Measurements from ENCODE around the gene PPDPF.

Gene PPDPF

GRCh38 chr20:63520934-63521601 is 503 bp downstream of the PPDPF start:
- peak; percentile 52 for ATAC-seq
- TF ChIP-seq RARB (CRISPR knock-in tag; IDR thresholded peaks at IDR 0.05) = no peak
- TF ChIP-seq GLIS3 (CRISPR knock-in tag; IDR thresholded peaks at IDR 0.05) = 0 out of 2 replicates have a peak, but pooled peaks have one; percentile 21
- no peak for TF ChIP-seq SNAI2 (CRISPR knock-in tag; IDR thresholded peaks at IDR 0.05)
- TF ChIP-seq, protein P1, sequence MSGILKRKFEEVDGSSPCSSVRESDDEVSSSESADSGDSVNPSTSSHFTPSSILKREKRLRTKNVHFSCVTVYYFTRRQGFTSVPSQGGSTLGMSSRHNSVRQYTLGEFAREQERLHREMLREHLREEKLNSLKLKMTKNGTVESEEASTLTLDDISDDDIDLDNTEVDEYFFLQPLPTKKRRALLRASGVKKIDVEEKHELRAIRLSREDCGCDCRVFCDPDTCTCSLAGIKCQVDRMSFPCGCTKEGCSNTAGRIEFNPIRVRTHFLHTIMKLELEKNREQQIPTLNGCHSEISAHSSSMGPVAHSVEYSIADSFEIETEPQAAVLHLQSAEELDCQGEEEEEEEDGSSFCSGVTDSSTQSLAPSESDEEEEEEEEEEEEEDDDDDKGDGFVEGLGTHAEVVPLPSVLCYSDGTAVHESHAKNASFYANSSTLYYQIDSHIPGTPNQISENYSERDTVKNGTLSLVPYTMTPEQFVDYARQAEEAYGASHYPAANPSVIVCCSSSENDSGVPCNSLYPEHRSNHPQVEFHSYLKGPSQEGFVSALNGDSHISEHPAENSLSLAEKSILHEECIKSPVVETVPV (CRISPR knock-in tag; IDR thresholded peaks at IDR 0.05) = no peak
- no peak for TF ChIP-seq ZFP3 (CRISPR knock-in tag; IDR thresholded peaks at IDR 0.05)

- no peak for ATAC-seq
- TF ChIP-seq CSDC2 (CRISPR knock-in tag; IDR thresholded peaks at IDR 0.05) (no peak), ZNF8 (CRISPR knock-in tag; IDR thresholded peaks at IDR 0.05) (no peak), TOX (CRISPR knock-in tag; IDR thresholded peaks at IDR 0.05; ENCODE audit: borderline replicate concordance) (no peak), ZFP3 (CRISPR knock-in tag; IDR thresholded peaks at IDR 0.05) (no peak), PATZ1 (CRISPR knock-in tag; IDR thresholded peaks at IDR 0.05; ENCODE audit: borderline replicate concordance) (no peak), ISL1 (CRISPR knock-in tag; IDR thresholded peaks at IDR 0.05) (no peak), OSR1 (CRISPR knock-in tag; IDR thresholded peaks at IDR 0.05) (no peak), BACH2 (CRISPR knock-in tag; IDR thresholded peaks at IDR 0.05; ENCODE audit: borderline replicate concordance) (no peak), RARB (CRISPR knock-in tag; IDR thresholded peaks at IDR 0.05) (no peak), ZC3H10 (CRISPR knock-in tag; IDR thresholded peaks at IDR 0.05) (no peak), PPARA (CRISPR knock-in tag; IDR thresholded peaks at IDR 0.05; ENCODE audit: borderline replicate concordance) (no peak), CREB5 (CRISPR knock-in tag; IDR thresholded peaks at IDR 0.05; ENCODE audit: low read depth) (no peak), SNAI2 (CRISPR knock-in tag; IDR thresholded peaks at IDR 0.05) (no peak), GLIS3 (CRISPR knock-in tag; IDR thresholded peaks at IDR 0.05) (no peak)
- TF ChIP-seq, protein P1 (CRISPR knock-in tag; IDR thresholded peaks at IDR 0.05) = no peak
Observed at GRCh38 chr20:63521602-63522001, 1.0 kb downstream of the PPDPF start.

DNA sequence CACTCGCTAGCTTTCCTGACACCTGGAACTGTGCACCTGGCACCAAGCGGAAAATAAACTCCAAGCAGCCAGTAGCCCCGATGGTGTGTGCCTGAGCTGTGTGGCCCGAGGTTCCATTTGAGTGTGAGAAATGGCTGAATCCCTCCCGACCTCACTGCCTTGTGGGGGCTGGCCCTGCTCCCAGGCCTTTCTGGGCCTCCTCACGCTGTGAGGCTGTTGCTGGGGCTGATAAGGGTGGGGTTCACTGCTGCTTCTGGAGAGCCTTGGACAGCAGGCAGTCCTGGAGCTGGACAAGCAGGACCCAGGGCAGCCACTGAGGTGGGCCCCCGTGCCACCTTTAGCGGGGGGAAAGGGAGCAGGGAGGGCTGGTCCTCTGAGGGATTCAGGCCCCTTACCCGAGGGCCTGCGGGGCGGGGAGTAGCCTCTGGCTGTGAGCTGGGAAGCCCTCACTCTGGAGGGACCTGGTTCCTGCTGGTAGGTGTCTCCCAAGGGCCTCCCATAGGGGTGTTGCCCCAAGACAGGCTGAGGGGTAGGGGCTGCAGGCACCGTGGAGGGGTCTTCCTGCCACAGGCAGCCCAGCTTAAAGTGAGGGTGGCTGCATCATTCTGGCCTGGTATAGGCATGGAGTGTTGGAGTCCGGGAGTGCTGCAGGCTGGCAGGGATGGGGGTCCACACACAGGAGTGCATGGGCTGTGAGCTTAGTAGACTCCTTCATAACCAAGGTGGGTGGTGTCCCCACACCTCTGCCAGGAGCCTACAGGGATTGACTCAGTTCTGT is 1.7 kb downstream of the PPDPF start:
- no peak for ATAC-seq
- TF ChIP-seq SNAI2 (CRISPR knock-in tag; IDR thresholded peaks at IDR 0.05) (no peak), RARB (CRISPR knock-in tag; IDR thresholded peaks at IDR 0.05) (no peak), PPARA (CRISPR knock-in tag; IDR thresholded peaks at IDR 0.05; ENCODE audit: borderline replicate concordance) (no peak), ZFP30 (CRISPR knock-in tag; IDR thresholded peaks at IDR 0.05) (no peak), ZNF8 (CRISPR knock-in tag; IDR thresholded peaks at IDR 0.05) (no peak), GLIS3 (CRISPR knock-in tag; IDR thresholded peaks at IDR 0.05) (no peak), ARNTL (CRISPR knock-in tag; IDR thresholded peaks at IDR 0.05; ENCODE audit: borderline replicate concordance, low read depth) (no peak), ZNF70 (CRISPR knock-in tag; IDR thresholded peaks at IDR 0.05) (no peak)

GRCh38 chr20:63522981-63523611 is 2.5 kb downstream of the PPDPF start:
- TF ChIP-seq CREB5 (CRISPR knock-in tag; IDR thresholded peaks at IDR 0.05; ENCODE audit: low read depth) (no peak), ISL1 (CRISPR knock-in tag; IDR thresholded peaks at IDR 0.05) (no peak), ZFP30 (CRISPR knock-in tag; IDR thresholded peaks at IDR 0.05) (no peak), PATZ1 (CRISPR knock-in tag; IDR thresholded peaks at IDR 0.05; ENCODE audit: borderline replicate concordance) (0 out of 2 replicates have a peak, but pooled peaks have one; percentile 6), CSDC2 (CRISPR knock-in tag; IDR thresholded peaks at IDR 0.05) (no peak), ESRRG (CRISPR knock-in tag; IDR thresholded peaks at IDR 0.05) (no peak)
- TF ChIP-seq, protein P2, sequence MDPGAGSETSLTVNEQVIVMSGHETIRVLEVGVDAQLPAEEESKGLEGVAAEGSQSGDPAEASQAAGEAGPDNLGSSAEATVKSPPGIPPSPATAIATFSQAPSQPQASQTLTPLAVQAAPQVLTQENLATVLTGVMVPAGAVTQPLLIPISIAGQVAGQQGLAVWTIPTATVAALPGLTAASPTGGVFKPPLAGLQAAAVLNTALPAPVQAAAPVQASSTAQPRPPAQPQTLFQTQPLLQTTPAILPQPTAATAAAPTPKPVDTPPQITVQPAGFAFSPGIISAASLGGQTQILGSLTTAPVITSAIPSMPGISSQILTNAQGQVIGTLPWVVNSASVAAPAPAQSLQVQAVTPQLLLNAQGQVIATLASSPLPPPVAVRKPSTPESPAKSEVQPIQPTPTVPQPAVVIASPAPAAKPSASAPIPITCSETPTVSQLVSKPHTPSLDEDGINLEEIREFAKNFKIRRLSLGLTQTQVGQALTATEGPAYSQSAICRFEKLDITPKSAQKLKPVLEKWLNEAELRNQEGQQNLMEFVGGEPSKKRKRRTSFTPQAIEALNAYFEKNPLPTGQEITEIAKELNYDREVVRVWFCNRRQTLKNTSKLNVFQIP (CRISPR knock-in tag; IDR thresholded peaks at IDR 0.05; ENCODE audit: borderline replicate concordance, low read depth) = no peak
- ATAC-seq = no peak
